ENCODE data around the gene SLN.
"Not testable (repeated sequence)": the region's sequence is repeated elsewhere in the genome, so short reads cannot be mapped to it uniquely, and the experiment has no call there.

The SLN gene
- total RNA-seq = 0 to 0.06 (median 0) reads per million in 9 experiments

GRCh38 chr11:107711861-107712755 is at the start of gene SLN:
Gene SLN (minus strand): TSS chr11:107712056.
- no peak within 1 kb of the TSS for H3K4me3 Mint-ChIP-seq
- no peak within 1 kb of the TSS for H3K27ac Mint-ChIP-seq
- no peaks in the 10 kb centered on the region for H3K36me3 Mint-ChIP-seq (ENCODE audit: insufficient read depth)
- no peaks in the 10 kb centered on the region for H3K4me1 Mint-ChIP-seq (ENCODE audit: low read depth in 2 of 2)
- no peak for ATAC-seq (replicated peaks)
- no peaks in the 10 kb centered on the region for H3K9me3 Mint-ChIP-seq
- H3K27me3 Mint-ChIP-seq = peaks cover 49 to 64% of the 10 kb centered on the region in 2 donors
- no peak for DNase-seq

- not testable (repeated sequence) for H3K9me3 Mint-ChIP-seq; H3K4me1 Mint-ChIP-seq (ENCODE audit: low read depth in 2 of 2); H3K27ac Mint-ChIP-seq; H3K4me3 Mint-ChIP-seq; H3K36me3 Mint-ChIP-seq (ENCODE audit: insufficient read depth); ATAC-seq (replicated peaks); DNase-seq
- H3K27me3 Mint-ChIP-seq = peaks cover 59 to 78% of the 10 kb centered on the region in 2 donors
These were observed 47.0 kb upstream of the SLN start for GRCh38 chr11:107758719-107759355.

- Mint-ChIP-seq H3K4me1 (ENCODE audit: low read depth in 2 of 2) (no peaks in the 10 kb centered on the region), H3K27me3 (peaks cover 54 to 71% of the 10 kb centered on the region in 2 donors), H3K36me3 (ENCODE audit: insufficient read depth) (peaks cover 3% of the 10 kb centered on the region), H3K9me3 (no peaks in the 10 kb centered on the region), H3K27ac (no peak overlapping the region), H3K4me3 (no peak overlapping the region)
- DNase-seq (no peak), ATAC-seq (replicated peaks) (no peak)
These were observed 45.8 kb upstream of the SLN start for GRCh38 chr11:107757661-107758060.

- Mint-ChIP-seq H3K9me3 (no peaks in the 10 kb centered on the region), H3K4me1 (ENCODE audit: low read depth in 2 of 2) (no peaks in the 10 kb centered on the region), H3K27me3 (peaks cover 44 to 66% of the 10 kb centered on the region in 2 donors), H3K27ac (no peak overlapping the region), H3K4me3 (no peak overlapping the region), H3K36me3 (ENCODE audit: insufficient read depth) (peaks cover 3% of the 10 kb centered on the region)
- ATAC-seq (replicated peaks) (no peak), DNase-seq (no peak)
These were observed 44.7 kb upstream of the SLN start for GRCh38 chr11:107756553-107756952.

- peaks cover 35 to 53% of the 10 kb centered on the region in 2 donors for H3K27me3 Mint-ChIP-seq
- H3K4me3 Mint-ChIP-seq = no peak overlapping the region
- H3K4me1 Mint-ChIP-seq (ENCODE audit: low read depth in 2 of 2) = no peaks in the 10 kb centered on the region
- H3K36me3 Mint-ChIP-seq (ENCODE audit: insufficient read depth) = peaks cover 3% of the 10 kb centered on the region
- H3K27ac Mint-ChIP-seq = no peak overlapping the region
- DNase-seq = no peak
- H3K9me3 Mint-ChIP-seq = no peaks in the 10 kb centered on the region
- no peak for ATAC-seq (replicated peaks)
These were observed 41.3 kb upstream of the SLN start for GRCh38 chr11:107752949-107753822.

GRCh38 chr11:107752508-107752907 is 40.7 kb upstream of the SLN start:
- Mint-ChIP-seq H3K4me3 (no peak overlapping the region), H3K27ac (no peak overlapping the region), H3K36me3 (ENCODE audit: insufficient read depth) (no peaks in the 10 kb centered on the region), H3K4me1 (ENCODE audit: low read depth in 2 of 2) (no peaks in the 10 kb centered on the region), H3K9me3 (no peaks in the 10 kb centered on the region), H3K27me3 (peaks cover 32 to 53% of the 10 kb centered on the region in 2 donors)
- DNase-seq = no peak
- no peak for ATAC-seq (replicated peaks)

GRCh38 chr11:107751082-107751481 is 39.2 kb upstream of the SLN start:
- H3K9me3 Mint-ChIP-seq = no peaks in the 10 kb centered on the region
- no peak overlapping the region for H3K4me3 Mint-ChIP-seq
- DNase-seq = no peak
- H3K27me3 Mint-ChIP-seq = peaks cover 22 to 42% of the 10 kb centered on the region in 2 donors
- H3K36me3 Mint-ChIP-seq (ENCODE audit: insufficient read depth) = no peaks in the 10 kb centered on the region
- no peaks in the 10 kb centered on the region for H3K4me1 Mint-ChIP-seq (ENCODE audit: low read depth in 2 of 2)
- ATAC-seq (replicated peaks) = no peak
- no peak overlapping the region for H3K27ac Mint-ChIP-seq

GRCh38 chr11:107750313-107750712 is 38.5 kb upstream of the SLN start:
- no peak for DNase-seq
- H3K4me3 Mint-ChIP-seq = no peak overlapping the region
- no peak for ATAC-seq (replicated peaks)

GRCh38 chr11:107747622-107748021 is 35.8 kb upstream of the SLN start:
- Mint-ChIP-seq H3K4me3 (no peak overlapping the region), H3K4me1 (ENCODE audit: low read depth in 2 of 2) (no peaks in the 10 kb centered on the region), H3K27me3 (peaks cover 36 to 68% of the 10 kb centered on the region in 2 donors), H3K27ac (no peak overlapping the region), H3K9me3 (no peaks in the 10 kb centered on the region), H3K36me3 (ENCODE audit: insufficient read depth) (no peaks in the 10 kb centered on the region)
- DNase-seq (no peak), ATAC-seq (replicated peaks) (no peak)

More at GRCh38 chr11:107750313-107750712, 38.5 kb upstream of the SLN start:
- Mint-ChIP-seq H3K4me1 (ENCODE audit: low read depth in 2 of 2) (no peaks in the 10 kb centered on the region), H3K27me3 (peaks cover 21 to 46% of the 10 kb centered on the region in 2 donors), H3K36me3 (ENCODE audit: insufficient read depth) (no peaks in the 10 kb centered on the region), H3K27ac (no peak overlapping the region), H3K9me3 (no peaks in the 10 kb centered on the region)

GRCh38 chr11:107744736-107745135 is 32.9 kb upstream of the SLN start:
- Mint-ChIP-seq H3K27ac (no peak overlapping the region), H3K27me3 (peaks cover 39 to 77% of the 10 kb centered on the region in 2 donors), H3K4me3 (no peak overlapping the region), H3K4me1 (ENCODE audit: low read depth in 2 of 2) (no peaks in the 10 kb centered on the region), H3K36me3 (ENCODE audit: insufficient read depth) (no peaks in the 10 kb centered on the region), H3K9me3 (no peaks in the 10 kb centered on the region)
- no peak for DNase-seq
- ATAC-seq (replicated peaks) = no peak

GRCh38 chr11:107743191-107743590 is 31.3 kb upstream of the SLN start:
- Mint-ChIP-seq H3K27me3 (peaks cover 51 to 83% of the 10 kb centered on the region in 2 donors), H3K4me3 (no peak overlapping the region), H3K27ac (no peak overlapping the region), H3K9me3 (no peaks in the 10 kb centered on the region), H3K36me3 (ENCODE audit: insufficient read depth) (no peaks in the 10 kb centered on the region), H3K4me1 (ENCODE audit: low read depth in 2 of 2) (no peaks in the 10 kb centered on the region)
- DNase-seq (no peak), ATAC-seq (replicated peaks) (no peak)

GRCh38 chr11:107741044-107741823 is 29.4 kb upstream of the SLN start:
- H3K4me1 Mint-ChIP-seq (ENCODE audit: low read depth in 2 of 2) = no peaks in the 10 kb centered on the region
- H3K4me3 Mint-ChIP-seq = no peak overlapping the region
- no peak for DNase-seq
- no peak overlapping the region for H3K27ac Mint-ChIP-seq
- no peaks in the 10 kb centered on the region for H3K36me3 Mint-ChIP-seq (ENCODE audit: insufficient read depth)
- peaks cover 51 to 73% of the 10 kb centered on the region in 2 donors for H3K27me3 Mint-ChIP-seq
- no peak for ATAC-seq (replicated peaks)
- peaks cover 0 to 1% of the 10 kb centered on the region in 2 donors for H3K9me3 Mint-ChIP-seq

Data from effector memory CD8-positive, alpha-beta T cell (primary cell).